Ecto neural progenitor cell (in vitro differentiated cells): ENCODE data around the gene MROH2A.
A peak's percentile ranks its signal among the peaks of the same experiment; 100 is the strongest.

ENCODE experiments used
- DNase-seq: peaks from one replicate; pipeline ENCODE4 v3.0.0-alpha.2; 2018; ENCODE audit warnings: low spot score

MROH2A gene

DNA sequence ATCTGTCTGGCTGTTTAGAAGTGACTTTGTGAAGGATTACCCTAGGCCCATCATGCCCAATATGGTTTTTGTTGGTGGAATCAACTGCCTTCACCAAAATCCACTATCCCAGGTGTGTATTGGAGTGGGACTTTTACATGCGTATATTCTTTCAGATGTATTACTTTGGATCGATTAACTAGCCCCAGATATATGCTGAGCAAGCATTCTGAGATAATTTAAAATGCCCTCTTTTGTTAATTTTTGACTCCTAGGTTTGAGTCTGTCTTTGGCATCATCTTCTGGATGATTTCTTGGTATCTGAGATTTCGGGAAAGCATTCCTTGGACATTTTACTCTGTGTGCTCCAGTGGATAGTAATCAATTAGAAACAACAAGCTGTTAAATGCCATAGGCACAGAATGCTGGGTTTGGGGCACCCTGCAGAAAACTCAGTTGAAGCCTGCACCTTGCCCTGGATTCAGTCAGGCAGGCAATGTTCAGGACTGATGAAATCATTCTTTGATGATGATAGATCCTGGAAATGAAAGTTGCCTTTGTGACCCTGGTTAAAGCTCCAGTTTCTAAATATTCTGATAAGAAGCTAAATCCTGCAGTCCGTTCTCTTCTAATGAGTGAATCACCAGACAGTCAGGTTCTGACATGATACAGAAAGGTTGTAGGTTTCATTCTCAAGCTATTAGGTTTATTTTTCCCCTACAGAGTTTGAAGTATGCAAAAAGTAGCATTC, 16.9 kb upstream of the MROH2A start:
- no peak for DNase-seq

DNA sequence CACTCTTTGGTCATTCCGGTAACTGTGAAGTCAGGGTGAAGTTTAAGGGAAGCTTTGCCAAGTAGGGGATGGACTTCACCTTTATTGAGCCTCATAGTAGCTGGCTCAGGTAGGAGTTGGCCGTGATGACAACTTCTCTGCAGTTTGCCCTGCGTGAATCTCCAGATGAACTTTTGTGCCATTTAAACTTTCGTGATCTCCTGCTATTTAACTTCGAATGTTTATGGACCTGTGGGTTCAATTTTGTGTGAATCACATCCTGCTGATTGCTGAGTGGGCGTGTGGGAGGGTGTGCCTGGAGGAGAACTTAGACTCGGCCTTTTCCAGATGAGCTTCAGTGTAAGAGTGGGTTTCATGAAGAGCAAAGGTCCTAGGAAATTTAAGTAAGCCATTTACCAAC, 13.9 kb upstream of the MROH2A start:
- DNase-seq, result no peak

DNA sequence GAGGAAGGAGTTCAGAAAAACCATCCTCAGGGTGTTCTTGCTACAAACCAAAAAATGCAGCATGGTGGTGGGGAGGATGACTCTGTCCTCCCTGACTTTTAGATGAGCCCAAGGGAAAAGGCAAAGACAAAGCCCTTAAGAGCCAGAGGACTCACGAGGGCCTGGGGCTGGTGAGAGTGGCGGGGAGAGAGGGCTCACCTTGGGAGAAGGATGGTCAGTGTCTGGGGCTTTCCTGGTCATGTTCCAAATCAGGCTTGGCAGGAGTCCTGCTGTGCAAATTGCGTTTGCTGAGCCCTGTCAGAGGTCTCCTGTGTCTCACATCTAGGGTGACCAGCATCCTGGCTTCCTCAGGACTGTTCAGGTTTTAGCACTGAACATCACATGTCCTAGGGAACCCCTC, 13.4 kb upstream of the MROH2A start:
- no peak for DNase-seq

DNA sequence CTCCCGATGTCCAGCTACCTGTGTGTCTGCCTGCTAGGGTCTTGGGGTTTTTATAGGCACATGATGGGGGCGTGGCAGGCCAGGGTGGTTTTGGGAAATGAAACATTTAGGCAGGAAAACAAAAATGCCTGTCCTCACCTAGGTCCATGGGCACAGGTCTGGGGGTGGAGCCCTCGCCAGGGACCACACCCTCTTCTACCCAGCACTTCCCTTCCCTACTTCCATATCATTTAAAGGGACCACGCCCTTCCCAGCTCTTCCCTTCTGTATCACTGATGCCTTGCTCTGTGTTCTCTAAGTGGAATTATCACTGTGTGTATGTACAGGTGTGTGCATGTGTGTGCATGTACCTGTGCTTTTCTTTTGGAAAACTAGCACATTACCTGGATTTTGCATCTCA, 11.7 kb upstream of the MROH2A start:
- DNase-seq, result no peak

DNA sequence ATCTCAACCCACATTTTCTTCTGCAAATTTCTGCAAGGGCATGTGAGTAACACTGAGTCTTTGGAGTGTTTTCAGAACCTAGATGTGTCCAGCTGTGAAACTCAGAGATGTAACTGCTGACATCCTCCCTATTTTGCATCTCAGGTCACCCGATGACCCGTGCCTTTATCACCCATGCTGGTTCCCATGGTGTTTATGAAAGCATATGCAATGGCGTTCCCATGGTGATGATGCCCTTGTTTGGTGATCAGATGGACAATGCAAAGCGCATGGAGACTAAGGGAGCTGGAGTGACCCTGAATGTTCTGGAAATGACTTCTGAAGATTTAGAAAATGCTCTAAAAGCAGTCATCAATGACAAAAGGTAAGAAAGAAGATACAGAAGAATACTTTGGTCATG, 10.1 kb upstream of the MROH2A start:
- no peak for DNase-seq

DNA sequence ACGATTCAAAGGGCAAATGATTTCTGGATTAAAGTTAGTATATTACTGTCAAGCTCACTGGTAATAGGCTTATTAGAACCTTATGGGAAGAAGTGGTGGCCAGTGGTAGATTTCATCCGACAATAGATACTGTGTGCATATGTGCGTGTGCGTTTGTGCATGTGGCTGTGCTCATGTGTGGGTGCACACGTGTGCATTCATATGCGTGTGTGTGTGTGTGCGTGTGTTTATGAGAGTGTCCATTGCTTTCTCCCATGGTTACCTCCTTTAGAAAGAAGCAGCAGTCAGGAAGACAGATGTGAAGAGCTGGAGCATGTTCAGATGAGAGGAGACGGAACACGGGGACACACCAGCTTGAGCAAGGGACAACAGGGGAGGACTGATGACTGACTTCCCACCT, 8.9 kb upstream of the MROH2A start:
- DNase-seq, result no peak

DNA sequence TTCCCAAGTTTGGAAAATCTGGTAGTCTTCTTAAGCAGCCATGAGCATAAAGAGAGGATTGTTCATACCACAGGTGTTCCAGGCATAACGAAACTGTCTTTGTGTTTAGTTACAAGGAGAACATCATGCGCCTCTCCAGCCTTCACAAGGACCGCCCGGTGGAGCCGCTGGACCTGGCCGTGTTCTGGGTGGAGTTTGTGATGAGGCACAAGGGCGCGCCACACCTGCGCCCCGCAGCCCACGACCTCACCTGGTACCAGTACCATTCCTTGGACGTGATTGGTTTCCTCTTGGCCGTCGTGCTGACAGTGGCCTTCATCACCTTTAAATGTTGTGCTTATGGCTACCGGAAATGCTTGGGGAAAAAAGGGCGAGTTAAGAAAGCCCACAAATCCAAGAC, 6.0 kb upstream of the MROH2A start:
- no peak for DNase-seq

DNA sequence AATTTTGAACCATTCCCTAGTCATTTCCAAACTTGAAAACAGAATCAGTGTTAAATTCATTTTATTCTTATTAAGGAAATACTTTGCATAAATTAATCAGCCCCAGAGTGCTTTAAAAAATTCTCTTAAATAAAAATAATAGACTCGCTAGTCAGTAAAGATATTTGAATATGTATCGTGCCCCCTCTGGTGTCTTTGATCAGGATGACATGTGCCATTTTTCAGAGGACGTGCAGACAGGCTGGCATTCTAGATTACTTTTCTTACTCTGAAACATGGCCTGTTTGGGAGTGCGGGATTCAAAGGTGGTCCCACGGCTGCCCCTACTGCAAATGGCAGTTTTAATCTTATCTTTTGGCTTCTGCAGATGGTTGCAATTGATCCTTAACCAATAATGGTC, 5.5 kb upstream of the MROH2A start:
- DNase-seq, result no peak

DNA sequence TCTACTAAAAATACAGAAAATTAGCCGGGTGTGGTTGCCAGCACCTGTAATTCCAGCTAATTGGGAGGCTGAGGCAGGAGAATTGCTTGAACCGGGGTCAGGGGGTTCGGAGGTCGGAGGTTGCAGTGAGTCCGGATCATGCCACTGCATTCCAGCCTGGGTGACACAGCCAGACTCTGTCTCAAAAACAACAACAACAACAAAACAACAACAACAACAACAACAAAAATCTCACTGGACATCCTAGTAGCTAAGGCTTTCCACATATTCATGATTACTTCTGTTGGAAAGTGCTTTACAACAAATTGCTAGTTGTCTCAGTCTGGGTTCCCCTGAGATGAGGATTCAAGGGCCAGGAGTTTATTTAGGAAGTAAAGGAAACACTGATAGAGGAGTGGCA, 4.3 kb upstream of the MROH2A start:
- DNase-seq, result no peak

DNA sequence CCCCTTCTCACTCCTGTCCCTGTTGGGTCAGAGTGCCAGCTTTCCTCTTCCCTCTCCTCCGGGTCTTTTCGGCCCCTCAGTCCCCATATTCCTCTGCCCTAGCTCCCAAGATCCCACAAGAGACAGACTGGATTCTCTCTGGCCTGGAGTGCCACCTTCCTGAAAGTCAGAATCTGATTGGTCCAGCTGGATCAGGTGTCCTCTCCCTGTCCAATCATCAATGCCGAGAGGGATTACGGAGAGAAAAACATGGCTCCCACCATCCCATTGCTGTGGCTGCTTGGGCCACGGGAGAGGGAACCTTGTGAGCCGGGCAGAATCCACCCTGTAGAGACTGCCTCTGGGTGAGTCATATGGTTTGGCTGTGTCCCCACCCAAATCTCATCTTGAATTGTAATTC, 2.7 kb upstream of the MROH2A start:
- DNase-seq, result no peak

DNA sequence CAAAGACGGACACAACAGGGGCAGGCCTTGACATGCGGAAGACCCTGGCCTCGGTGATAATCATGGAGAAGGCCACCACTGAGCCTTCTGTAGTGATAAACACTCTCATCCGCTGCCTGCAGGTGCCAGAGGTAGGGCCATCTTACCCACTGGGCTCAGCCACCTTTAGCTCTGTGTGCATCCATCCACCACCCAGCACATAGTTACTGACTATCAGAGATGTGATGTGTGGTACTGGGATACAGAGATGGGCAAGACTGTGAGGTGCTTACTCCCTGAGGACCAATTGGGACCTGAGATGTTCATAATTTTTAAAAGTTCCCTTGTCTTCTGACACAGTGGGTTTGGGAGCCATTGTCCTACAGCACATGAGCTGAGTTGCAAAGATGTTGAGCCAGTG, 1.6 kb downstream of the MROH2A start:
- no peak for DNase-seq

DNA sequence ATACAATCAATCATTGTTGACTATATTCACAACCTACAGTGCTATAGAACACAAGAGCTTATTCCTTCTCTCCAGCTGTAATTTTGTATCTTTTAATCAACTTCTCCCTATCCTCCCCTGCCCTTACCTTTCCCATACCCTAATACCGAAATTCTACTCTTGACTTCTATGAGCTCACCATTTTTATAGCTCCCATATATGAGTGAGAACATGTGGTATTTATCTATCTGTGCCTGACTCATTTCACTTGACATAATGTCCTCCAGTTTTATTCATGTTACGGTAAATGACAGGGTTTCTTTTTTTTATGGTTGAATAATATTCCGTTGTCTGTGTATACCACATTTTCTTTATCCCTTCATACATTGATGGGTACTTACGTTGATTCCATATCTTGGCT, 2.6 kb downstream of the MROH2A start:
- DNase-seq, result no peak

DNA sequence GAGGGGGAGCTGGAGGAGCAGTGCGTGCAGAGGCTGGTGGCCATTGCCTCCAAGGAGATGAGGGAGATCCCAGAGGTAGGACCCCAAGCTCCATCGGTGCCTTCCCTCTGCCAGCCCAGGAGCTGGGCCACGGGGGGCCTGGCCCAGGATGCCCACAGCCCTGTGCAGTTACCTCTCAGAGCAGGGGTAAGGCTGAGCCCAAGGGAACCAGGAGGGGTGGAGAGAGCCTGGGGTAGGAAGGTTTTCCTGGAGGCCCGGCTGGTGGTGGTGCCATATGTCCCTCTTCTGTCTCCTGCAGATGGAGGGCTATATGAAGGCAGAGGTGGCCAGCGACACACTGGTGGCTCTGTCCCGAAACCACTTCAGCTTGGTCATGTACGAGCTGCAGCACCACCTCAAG, 11.4 kb downstream of the MROH2A start:
- DNase-seq, result peak; percentile 32

DNA sequence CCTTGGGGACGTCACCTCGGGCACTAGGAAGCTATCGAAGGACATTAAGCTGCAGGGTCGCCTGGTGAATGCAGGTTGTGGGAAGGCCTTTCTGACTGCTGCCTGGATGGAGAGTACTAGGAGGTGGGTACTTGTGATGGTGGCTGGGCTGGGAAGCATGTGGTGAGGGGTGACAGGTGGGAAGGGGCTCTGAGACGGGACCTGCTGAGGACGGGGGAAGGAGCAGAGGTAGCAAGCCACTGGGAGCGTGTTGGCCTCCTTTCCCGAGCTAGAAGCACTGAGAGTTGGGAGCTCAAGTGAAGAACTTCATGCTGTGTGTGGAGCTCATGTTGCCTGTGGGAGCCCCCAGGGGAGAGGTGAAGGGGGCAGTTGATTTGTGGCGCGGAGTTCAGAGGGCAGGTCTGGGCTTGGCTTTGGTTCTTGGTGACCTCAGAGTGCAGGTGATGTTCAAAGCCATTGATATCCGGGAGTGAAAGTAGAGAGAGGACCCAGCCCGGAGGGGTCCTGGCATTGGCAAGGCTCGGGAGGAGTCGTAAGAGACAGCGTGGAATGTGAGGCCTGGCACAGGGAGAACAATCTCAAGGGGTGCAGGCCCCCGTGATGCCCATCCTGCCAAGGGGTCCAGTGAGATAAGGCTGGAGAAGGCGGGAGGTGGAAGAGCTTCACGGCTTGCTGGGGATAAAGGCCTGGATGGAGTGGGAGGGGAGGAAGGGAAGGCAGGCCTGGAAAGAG, 13.2 kb downstream of the MROH2A start:
- peak; percentile 22 for DNase-seq

DNA sequence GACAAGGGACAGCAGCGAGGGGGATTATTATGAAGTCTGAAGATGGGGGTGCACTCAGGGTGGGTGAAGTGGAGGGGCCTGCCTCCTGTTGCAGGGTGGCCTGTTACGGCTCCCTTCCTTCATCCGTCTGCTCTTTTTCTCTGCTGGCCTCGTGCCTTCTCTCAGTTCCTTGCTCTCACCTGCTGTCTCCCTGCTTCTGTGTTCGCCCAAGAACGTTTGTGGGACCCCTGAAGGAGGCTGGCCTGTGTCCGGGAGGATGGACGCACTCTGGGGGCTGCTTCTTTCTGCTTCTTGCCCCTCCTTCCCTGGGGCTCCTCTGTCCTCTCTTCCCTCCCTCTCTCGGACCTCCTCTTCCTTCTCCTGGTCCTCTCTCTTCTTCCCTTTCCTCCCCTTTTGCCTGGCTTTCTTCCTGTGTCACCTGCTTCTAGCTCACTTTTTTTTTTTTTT, 13.8 kb downstream of the MROH2A start:
- peak; percentile 22 for DNase-seq

DNA sequence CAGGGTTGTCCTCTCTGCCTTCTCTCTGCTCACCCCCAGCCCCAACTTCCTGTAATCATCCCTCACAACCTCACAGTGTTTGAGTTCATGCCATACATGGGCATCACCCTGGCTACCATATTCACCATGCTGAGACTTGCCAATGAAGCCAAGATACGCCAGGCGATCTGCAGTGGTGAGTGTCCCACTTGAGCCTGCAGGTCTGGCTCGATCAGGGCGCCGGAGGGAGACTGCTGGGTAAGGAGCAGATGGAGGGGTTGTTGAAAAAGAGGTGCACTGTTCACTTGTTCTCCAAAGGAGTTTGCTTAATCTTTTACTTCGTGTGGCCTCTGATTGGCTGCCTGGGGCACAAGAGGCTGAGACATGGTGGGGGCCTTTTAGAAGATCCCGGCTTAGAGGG, 14.6 kb downstream of the MROH2A start:
- peak; percentile 31 for DNase-seq

DNA sequence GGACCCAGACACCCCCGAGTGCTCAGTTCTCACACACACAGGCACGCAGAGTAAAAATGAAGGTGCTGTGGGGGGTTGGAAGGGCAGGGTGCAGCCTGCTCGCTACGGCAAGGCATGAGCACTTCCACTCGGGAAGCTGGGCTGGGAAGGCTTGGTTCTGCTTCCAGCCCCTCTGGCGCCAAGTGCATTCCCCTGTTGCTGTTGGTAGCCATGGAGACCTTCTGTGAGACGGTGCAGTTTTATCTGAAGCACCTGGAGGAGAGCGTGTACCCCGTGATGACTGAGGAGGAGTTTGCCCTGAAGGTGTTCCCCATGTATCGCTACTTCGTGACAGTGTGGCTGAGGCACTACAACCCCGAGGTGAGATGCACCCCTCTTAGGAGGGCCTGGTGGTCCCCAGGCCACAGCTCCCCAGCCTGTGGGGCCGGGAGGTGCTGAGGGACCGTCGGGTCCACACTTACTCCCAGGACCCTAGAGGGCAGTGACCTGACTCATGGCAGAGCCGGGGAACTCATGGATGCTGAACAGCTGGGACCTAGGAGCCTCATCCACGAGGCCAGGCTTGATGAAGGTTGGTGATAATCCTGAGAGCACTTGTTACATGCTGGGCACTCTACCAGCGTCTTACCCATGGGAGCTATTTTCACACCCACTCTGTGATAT, 15.5 kb downstream of the MROH2A start:
- peak; percentile 39 for DNase-seq

DNA sequence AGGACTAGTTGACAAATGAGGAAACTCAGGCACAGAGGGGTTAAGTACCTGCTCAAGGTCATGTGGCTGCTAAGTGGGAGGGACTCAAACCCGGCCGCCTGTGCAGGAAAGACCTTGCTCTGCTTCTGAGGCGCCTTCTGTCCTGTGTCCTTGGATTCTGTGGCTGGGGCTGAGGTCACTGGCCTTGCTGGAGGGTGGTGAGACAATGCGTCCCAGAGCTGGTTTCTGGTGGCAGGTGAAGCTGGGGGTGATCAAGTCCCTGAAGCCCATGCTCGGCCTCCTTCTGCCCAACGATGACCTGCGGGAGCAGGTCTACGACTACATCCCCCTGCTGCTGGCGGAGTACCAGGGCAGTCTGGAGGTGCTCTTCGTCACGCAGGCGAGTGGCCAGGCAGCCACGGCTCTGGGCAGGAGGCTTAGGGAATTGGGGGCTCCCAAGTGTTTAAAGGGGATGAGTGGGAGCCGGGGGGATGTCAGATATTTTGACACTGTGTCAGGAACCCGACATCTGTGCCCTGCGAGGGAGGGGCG, 16.1 kb downstream of the MROH2A start:
- DNase-seq, result peak; percentile 39

DNA sequence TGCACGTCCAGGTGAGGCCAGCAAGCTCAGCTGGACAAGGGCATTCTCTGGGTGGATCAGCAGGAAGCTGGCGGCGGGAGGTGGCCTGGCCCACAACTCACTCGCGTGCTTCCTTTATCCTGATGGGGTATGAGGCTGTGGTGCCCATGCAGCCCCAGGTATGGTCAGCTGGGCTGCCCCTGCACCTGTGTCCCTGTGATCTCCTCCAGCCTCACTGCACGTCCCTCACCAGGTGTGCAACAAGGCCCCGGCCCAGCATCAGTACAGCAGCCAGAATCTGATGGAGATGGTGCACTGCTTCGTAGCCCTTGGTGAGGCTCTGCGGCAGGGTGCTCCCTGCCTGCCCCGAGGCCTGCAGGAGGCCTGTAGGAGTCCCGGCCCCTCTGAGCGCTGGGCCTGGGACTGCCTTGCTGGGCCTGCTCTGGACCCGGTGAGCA, 17.6 kb downstream of the MROH2A start:
- DNase-seq, result peak; percentile 39

DNA sequence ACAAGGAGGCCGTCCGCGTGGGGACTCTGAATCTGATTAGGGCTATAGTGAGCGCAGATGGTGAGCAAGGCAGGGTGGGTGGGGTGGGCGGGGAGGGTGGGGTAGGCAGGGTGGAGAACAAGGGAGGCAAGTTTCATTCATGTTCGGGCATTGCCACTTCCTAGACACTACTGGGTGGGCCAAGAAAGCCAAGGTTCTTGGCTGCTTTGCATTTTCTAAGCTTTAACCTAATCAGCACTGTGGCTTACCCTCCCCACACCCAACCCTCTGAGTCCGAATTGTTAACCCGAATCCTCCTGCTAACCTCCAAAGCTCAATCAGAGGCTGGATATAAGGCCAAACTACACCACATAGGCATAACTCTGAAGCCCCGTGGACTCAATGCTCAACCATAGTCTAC, 18.1 kb downstream of the MROH2A start:
- peak; percentile 27 for DNase-seq

DNA sequence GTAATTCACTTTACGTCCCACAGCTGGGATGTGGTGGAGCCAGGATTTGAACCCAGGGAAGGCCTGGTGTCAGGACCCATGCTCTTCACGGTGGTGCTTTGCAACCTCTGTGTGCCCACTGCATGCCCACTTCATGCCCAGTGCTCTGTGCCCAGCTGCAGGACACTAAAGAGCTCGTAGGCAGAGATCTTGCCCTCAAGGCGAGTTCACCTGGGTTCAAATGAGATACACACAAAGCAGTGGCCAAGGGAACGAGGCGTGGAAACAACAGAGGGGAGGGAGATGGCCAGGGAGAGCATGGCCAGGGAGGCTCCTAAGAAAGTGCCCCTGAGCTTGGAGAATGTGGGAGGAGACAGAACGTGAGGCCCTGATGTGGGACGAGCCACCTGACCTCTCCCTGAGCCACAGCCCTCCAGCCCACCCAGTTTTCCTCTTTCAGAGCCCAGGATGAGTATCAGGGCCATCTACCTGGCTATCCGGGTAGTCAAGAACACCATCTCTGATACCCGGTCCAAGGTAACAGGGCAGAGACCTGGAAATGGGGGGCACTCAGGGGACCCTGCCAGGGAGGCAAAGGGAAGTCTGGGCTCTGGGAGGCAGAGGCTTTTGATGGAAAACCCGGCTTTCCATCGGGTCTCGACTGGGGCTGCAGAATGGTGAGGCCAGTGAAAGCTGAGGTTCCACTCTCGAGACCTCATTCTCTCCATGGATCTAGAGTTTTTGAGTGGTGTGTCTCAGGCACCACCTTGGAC, 20.4 kb downstream of the MROH2A start:
- peak; percentile 22 for DNase-seq

DNA sequence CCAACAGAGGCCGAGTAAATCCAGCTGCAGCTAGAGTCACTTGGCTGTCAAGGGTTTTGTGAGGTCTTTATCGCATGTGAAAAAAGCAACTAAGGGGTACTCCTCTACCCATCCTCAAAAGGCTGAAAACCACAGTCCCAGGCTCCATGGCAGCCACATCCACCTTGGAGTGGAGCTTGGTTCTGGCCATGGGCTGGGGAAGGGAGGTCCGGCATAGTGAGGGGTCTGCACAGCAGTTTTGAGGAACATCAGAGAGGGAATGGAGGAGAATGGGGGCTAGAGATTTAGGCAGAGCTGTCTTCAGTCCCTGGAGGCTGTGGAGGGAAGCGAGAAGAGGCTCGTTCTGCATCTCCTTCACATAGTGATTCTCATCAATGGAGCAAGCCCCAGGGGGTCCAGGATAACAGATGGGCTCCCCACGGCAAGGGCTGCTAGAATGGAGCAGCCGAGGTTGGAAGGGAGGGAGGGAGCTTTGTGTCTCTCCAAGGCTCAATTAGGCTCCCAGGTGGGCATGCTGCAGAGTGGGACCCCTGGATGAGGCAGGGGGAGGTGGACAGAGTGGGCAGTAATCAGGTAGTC, 21.0 kb downstream of the MROH2A start:
- DNase-seq, result peak; percentile 22
